Nephron (organoid): ENCODE measurements around the gene TRIM44.
A peak's percentile ranks its signal among the peaks of the same experiment; 100 is the strongest.
"Not testable (repeated sequence)": the region's sequence is repeated elsewhere in the genome, so short reads cannot be mapped to it uniquely, and the experiment has no call there.

Experiments
- H3K27ac Mint-ChIP-seq, 3 experiments: 2 replicates each; pipeline ENCODE4 v1.8.0; 2020; ENCODE audit warnings: mixed read lengths in 3 of 3, mild to moderate bottlenecking in 2 of 3, moderate library complexity in 1 of 3
- H3K27me3 Mint-ChIP-seq: 2 replicates; pipeline ENCODE4 v1.8.0; 2021; ENCODE audit warnings: low read depth, mild to moderate bottlenecking, moderate library complexity, mixed read lengths
- H3K36me3 Mint-ChIP-seq: 2 replicates; pipeline ENCODE4 v1.8.0; 2020; ENCODE audit warnings: low read depth, mixed read lengths
- H3K4me1 Mint-ChIP-seq: 2 replicates; pipeline ENCODE4 v1.8.0; 2020; ENCODE audit warnings: mixed read lengths
- H3K4me3 Mint-ChIP-seq, 3 experiments: 2 replicates each; pipeline ENCODE4 v1.8.0; 2020; ENCODE audit warnings: mild to moderate bottlenecking in 3 of 3, mixed read lengths in 3 of 3, moderate library complexity in 2 of 3
- H3K9me3 Mint-ChIP-seq: 2 replicates; pipeline ENCODE4 v1.8.0; 2020; ENCODE audit warnings: mixed read lengths
- TF ChIP-seq, protein P1 (sequence below), 3 experiments: fragments of 200-600 bp; sonication (generic); IDR thresholded peaks; one replicate each; pipeline ENCODE4 v1.5.0; 2021; ENCODE audit warnings: antibody characterized with exemption in 3 of 3; ENCODE audit not compliant: unreplicated experiment in 3 of 3

TRIM44 gene

DNA sequence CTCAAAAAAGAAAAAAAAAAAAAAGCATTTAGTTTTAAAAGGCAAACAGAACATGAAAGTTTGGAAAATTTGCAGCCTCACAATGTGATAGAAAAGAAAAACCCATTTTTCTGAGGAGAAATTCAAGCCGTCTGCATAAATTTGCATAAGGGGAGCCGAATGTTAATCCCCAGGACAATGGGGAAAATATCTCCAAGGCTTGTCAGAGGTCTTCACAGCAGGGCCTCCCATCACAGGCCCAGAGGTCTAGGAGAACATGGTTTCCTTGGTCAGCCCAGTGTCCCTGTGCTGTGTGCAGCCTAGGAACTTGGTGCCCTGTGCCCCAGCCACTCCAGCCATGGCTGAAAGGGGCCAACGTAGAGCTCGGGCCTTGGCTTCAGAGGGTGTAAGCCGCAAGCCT lies 109.1 kb downstream of the TRIM44 start:
- H3K4me1 Mint-ChIP-seq, result no peaks in the 10 kb centered on the region
- peaks cover 75% of the 10 kb centered on the region for H3K36me3 Mint-ChIP-seq
- H3K27ac Mint-ChIP-seq, result no peak overlapping the region
- TF ChIP-seq, protein P1, sequence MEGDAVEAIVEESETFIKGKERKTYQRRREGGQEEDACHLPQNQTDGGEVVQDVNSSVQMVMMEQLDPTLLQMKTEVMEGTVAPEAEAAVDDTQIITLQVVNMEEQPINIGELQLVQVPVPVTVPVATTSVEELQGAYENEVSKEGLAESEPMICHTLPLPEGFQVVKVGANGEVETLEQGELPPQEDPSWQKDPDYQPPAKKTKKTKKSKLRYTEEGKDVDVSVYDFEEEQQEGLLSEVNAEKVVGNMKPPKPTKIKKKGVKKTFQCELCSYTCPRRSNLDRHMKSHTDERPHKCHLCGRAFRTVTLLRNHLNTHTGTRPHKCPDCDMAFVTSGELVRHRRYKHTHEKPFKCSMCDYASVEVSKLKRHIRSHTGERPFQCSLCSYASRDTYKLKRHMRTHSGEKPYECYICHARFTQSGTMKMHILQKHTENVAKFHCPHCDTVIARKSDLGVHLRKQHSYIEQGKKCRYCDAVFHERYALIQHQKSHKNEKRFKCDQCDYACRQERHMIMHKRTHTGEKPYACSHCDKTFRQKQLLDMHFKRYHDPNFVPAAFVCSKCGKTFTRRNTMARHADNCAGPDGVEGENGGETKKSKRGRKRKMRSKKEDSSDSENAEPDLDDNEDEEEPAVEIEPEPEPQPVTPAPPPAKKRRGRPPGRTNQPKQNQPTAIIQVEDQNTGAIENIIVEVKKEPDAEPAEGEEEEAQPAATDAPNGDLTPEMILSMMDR (IDR thresholded peaks at IDR 0.05; ENCODE audit: unreplicated experiment in 3 of 3), result no peak
- H3K27me3 Mint-ChIP-seq, result no peaks in the 10 kb centered on the region
- peaks cover 55% of the 10 kb centered on the region for H3K9me3 Mint-ChIP-seq
- no peak overlapping the region for H3K4me3 Mint-ChIP-seq

DNA sequence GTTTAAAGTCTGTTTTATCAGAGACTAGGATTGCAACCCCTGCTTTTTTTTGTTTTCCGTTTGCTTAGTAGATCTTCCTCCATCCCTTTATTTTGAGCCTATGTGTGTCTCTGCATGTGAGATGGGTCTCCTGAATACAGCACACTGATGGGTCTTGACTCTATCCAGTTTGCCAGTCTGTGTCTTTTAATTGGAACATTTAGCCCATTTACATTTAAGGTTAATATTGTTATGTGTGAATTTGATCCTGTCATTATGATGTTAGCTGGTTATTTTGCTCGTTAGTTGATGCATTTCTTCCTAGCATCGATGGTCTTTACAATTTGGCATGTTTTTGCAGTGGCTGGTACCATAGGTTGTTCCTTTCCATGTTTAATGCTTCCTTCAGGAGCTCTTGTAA lies 114.7 kb downstream of the TRIM44 start:
- H3K9me3 Mint-ChIP-seq, result peaks cover 59% of the 10 kb centered on the region

DNA sequence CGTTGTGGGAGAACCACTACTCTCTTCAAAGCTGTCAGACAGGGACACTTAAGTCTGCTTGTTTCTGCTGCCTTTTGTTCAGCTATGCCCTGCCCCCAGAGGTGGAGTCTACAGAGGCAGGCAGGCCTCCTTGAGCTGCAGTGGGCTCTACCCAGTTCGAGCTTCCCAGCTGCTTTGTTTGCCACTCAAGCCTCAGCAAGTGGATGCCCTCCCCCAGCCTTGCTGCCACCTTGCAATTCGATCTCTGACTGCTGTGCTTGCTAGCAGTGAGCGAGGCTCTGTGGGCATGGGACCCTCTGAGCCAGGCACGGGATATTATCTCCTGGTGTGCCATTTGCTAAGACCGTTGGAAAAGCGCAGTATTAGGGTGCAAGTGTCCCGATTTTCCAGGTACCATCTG lies 116.4 kb downstream of the TRIM44 start:
- Mint-ChIP-seq H3K36me3 (peaks cover 72% of the 10 kb centered on the region), H3K27ac (peak overlapping the region in 1 of 3 experiments; percentile 41), H3K9me3 (peaks cover 46% of the 10 kb centered on the region), H3K4me1 (peaks cover 26% of the 10 kb centered on the region)
- H3K4me3 Mint-ChIP-seq, H3K27me3 Mint-ChIP-seq: not testable (repeated sequence)

More for the DNA sequence above, 114.7 kb downstream of the TRIM44 start:
- not testable (repeated sequence) for H3K27ac Mint-ChIP-seq, H3K27me3 Mint-ChIP-seq, H3K4me3 Mint-ChIP-seq
- H3K36me3 Mint-ChIP-seq, result peaks cover 80% of the 10 kb centered on the region
- peaks cover 16% of the 10 kb centered on the region for H3K4me1 Mint-ChIP-seq

DNA sequence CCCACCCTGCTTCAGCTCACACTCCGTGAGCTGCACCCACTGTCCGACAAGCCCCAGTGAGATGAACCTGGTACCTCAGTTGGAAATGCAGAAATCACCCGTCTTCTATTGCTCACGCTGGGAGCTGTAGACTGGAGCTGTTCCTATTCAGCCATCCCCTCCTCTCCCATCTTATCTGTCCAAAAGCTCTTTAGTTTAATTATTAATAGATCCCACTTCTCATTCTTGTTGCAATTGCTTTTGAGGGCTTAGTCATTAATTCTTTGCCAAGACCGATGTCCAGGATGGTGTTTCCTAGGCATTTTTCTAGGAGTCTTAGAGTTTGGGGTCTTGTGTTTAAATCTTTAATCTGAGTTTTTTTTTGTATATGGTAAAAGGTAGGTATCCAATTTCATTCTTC lies 116.8 kb downstream of the TRIM44 start:
- Mint-ChIP-seq H3K27me3 (no peaks in the 10 kb centered on the region), H3K36me3 (peaks cover 68% of the 10 kb centered on the region), H3K27ac (peak overlapping the region in 1 of 3 experiments; percentile 41), H3K4me1 (peaks cover 29% of the 10 kb centered on the region), H3K9me3 (peaks cover 41% of the 10 kb centered on the region), H3K4me3 (no peak overlapping the region)
- TF ChIP-seq, protein P1 (IDR thresholded peaks at IDR 0.05; ENCODE audit: unreplicated experiment in 3 of 3), result no peak

DNA sequence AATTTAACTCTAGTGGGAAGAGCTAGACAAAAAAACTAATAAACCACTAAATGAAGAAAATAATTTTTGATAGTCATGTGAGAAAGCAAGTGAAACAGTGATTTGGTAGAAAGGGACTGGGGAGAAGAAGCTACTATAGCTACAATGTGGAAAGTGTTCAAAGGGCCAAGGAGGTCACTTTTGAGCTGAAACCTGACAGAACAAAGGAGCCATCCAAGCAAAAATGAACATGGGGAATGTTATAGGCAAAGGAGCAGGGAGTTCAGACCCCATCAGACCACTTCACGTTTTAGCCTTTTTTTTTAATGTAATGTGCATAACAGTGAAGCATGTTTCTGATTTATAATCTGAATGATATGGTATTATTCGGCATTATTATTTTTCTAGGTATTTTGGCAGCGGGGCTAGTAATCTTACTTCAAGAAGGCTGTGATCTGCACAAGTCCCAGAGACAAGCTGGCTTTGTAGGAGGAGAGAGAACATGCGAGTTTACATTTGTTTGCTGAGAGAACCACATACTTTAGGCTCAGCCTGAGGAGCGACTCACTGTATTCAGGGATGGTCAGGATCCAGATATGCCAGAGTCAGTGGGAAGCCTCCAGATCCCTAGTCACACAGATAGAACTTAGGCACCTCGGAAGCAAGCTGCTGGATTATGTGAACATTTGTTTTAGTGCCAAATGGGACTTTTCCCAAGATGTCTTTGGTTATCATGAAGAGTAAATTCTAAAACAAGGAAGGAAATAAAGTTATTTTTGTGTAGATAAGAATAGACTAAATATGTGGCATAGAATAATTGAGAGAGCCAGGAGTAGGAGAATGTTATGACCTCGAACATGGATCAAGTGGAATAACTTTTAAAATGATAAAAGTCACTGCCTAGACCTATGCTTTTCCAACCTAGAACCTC lies 118.6 kb downstream of the TRIM44 start:
- H3K27ac Mint-ChIP-seq, result peak overlapping the region in 2 of 3 experiments; percentile 58 to 72
- peaks cover 52% of the 10 kb centered on the region for H3K36me3 Mint-ChIP-seq
- H3K27me3 Mint-ChIP-seq, result no peaks in the 10 kb centered on the region
- no peak overlapping the region for H3K4me3 Mint-ChIP-seq
- peaks cover 28% of the 10 kb centered on the region for H3K9me3 Mint-ChIP-seq
- peaks cover 30% of the 10 kb centered on the region for H3K4me1 Mint-ChIP-seq
- TF ChIP-seq, protein P1 (IDR thresholded peaks at IDR 0.05; ENCODE audit: unreplicated experiment in 3 of 3), result no peak

DNA sequence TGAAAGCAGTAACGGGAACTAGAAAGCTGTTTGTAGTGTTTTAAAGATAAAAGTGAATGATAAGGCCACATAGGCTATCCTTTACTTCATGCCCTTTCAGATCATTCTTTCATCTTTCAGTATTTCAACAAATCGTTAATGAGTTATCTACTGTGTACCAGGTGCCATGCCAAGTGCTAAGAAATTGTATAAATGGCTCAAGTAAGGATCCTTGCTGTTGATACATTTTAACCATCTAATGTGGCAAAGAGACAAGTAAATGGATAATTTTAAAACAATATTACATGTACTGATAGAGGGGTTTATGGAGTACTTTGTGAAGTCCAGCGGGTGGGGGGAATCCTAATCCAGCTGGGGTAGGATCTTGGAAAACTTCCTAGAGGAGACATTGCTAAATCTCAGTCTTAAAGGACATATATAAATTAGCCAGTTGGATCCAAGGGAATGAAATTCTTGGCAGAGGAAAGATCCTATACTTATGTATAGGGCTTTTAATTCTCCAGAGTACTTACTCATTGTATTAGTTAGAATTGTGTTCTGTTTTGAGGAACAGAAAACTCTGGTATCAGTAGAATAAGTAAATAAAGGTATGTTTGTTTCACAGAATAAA lies 119.4 kb downstream of the TRIM44 start:
- no peak overlapping the region for H3K4me3 Mint-ChIP-seq
- H3K27me3 Mint-ChIP-seq, result no peaks in the 10 kb centered on the region
- H3K27ac Mint-ChIP-seq, result peak overlapping the region in 2 of 3 experiments; percentile 58 to 72
- TF ChIP-seq, protein P1 (IDR thresholded peaks at IDR 0.05; ENCODE audit: unreplicated experiment in 3 of 3), result no peak
- H3K9me3 Mint-ChIP-seq, result peaks cover 22% of the 10 kb centered on the region
- peaks cover 37% of the 10 kb centered on the region for H3K4me1 Mint-ChIP-seq
- H3K36me3 Mint-ChIP-seq, result peaks cover 46% of the 10 kb centered on the region
